ENCODE results near the gene GPR42.

- TF ChIP-seq MAZ (IDR thresholded peaks at IDR 0.05; ENCODE audit: borderline replicate concordance, low read depth, low read length) (no peak), CEBPB (IDR thresholded peaks at IDR 0.05; ENCODE audit: low read depth, low read length) (no peak), MXI1 (IDR thresholded peaks at IDR 0.05; ENCODE audit: borderline replicate concordance, low read depth, low read length) (no peak), POLR2A (IDR thresholded peaks at IDR 0.05; ENCODE audit: low read depth, low read length) (no peak), BHLHE40 (IDR thresholded peaks at IDR 0.05; ENCODE audit: low read depth, low read length) (no peak), RCOR1 (IDR thresholded peaks at IDR 0.05; ENCODE audit: insufficient replicate concordance, low read length) (no peak), RAD21 (IDR thresholded peaks at IDR 0.05; ENCODE audit: low read length) (no peak), MAFK (IDR thresholded peaks at IDR 0.05; ENCODE audit: low read depth, low read length) (no peak)
- TF ChIP-seq, protein P1, sequence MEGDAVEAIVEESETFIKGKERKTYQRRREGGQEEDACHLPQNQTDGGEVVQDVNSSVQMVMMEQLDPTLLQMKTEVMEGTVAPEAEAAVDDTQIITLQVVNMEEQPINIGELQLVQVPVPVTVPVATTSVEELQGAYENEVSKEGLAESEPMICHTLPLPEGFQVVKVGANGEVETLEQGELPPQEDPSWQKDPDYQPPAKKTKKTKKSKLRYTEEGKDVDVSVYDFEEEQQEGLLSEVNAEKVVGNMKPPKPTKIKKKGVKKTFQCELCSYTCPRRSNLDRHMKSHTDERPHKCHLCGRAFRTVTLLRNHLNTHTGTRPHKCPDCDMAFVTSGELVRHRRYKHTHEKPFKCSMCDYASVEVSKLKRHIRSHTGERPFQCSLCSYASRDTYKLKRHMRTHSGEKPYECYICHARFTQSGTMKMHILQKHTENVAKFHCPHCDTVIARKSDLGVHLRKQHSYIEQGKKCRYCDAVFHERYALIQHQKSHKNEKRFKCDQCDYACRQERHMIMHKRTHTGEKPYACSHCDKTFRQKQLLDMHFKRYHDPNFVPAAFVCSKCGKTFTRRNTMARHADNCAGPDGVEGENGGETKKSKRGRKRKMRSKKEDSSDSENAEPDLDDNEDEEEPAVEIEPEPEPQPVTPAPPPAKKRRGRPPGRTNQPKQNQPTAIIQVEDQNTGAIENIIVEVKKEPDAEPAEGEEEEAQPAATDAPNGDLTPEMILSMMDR (conservative IDR thresholded peaks at IDR 0.05; ENCODE audit: low read depth, low read length), result no peak
- TF ChIP-seq, protein P2, sequence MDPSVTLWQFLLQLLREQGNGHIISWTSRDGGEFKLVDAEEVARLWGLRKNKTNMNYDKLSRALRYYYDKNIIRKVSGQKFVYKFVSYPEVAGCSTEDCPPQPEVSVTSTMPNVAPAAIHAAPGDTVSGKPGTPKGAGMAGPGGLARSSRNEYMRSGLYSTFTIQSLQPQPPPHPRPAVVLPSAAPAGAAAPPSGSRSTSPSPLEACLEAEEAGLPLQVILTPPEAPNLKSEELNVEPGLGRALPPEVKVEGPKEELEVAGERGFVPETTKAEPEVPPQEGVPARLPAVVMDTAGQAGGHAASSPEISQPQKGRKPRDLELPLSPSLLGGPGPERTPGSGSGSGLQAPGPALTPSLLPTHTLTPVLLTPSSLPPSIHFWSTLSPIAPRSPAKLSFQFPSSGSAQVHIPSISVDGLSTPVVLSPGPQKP (IDR thresholded peaks at IDR 0.05; ENCODE audit: borderline replicate concordance, low read depth, low read length), result no peak
Measured at GRCh38 chr19:35395382-35396199, 24.7 kb downstream of the GPR42 start.
